Measurements from ENCODE around the gene HYKK.
A peak's percentile ranks its signal among the peaks of the same experiment; 100 is the strongest.
"Not testable (repeated sequence)": the region's sequence is repeated elsewhere in the genome, so short reads cannot be mapped to it uniquely, and the experiment has no call there.

The HYKK gene, protein sequence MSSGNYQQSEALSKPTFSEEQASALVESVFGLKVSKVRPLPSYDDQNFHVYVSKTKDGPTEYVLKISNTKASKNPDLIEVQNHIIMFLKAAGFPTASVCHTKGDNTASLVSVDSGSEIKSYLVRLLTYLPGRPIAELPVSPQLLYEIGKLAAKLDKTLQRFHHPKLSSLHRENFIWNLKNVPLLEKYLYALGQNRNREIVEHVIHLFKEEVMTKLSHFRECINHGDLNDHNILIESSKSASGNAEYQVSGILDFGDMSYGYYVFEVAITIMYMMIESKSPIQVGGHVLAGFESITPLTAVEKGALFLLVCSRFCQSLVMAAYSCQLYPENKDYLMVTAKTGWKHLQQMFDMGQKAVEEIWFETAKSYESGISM

DNA sequence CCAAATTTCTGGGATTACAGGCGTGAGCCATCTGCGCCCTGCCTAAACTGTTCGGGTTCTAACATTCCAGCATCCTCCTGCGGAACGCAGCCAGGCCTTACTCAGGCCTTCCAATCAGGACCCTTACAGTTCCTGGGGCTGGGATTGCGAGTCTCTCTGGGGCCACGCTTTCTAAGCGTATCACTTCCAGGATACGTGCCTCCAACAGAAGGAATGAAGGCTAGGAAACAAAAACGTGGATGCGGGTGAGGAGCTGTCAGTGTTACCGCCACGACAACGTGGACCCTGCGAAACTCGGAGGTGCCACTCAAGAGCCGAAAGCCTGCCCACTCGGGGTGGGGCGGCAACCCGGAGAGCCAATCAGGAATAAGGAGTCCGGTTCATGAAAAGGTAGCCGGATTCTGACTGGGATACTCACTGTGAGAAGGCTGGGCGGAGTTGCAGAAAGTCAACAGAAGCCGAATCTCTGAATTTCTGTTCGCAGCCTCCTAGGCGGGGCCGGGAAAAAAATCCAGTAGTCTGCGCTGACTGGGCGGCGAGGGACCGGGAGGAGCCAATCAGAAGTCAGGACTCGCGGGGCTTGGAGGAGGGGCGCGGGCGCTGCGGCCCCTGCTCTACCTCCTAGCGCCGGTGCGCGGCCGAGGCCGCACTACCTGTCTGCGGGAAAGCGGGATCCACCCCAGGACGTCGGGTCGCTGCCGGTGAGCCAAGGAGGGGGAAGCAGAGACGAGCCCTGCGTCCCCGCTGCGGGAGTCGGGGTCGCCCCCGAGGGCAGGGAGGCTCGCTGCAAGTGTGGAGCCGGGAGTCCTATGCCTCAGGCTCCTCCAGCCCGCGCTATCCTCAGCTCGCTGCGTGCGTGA, at the start of gene HYKK:
HYKK (plus strand) TSS at position 607 of the 860 bp plus-strand sequence. CDS start 5,512 bp downstream, outside the sequence.
- peak; percentile 87 for DNase-seq (ENCODE audit: low read depth, low spot score)

DNA sequence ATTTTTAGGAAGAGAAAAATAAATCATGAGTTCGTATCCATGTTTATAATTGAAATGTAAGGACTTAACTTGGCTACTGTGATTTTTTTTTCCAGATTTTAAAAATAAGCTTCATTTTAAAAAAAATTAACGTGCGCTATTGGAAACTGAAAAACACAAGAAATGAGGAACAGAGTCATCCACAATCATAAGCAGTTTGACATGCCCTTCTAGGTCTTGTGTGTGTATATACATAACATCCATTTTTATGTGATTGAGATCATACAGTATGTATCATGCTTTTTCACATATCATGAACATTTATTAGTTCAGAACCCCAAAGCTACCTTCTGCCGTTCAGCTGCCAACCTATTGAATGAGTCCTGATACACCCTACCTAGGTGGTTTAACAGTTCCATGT, 46.6 kb upstream of the HYKK start:
- no peak for DNase-seq (ENCODE audit: low read depth, low spot score)

DNA sequence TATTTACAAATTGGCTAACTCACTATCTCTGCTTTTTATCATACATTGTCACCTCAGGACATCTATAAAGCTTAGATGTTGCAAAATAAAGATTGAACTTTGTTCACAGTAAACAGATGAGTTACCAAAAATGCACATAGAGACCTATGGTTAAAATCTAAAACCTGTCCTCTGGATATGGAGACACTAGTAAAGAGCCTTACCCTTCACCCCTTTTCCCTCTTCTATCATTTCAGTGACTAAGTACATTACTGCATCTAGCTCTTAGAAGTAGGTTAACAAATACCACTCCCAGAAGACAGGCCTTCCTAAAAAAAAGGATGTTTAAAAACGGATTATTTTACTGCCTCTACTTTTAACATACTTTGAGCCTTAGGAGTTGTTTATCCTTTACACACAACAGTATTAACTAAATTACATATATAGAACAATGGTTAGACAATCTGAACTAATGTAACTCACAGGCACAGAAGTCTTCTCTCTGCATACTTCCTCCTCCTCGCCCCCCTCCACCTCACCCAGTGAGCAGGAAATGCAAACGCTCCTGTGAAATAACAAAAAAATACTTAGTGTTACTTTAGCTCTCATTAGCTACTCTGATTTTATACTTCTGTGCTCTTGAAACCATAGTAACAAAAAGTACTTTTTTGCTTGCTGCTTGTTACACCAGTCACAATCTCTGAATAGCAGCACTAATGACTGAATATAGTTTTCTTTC, 46.0 kb upstream of the HYKK start:
- DNase-seq (ENCODE audit: low read depth, low spot score): no peak

DNA sequence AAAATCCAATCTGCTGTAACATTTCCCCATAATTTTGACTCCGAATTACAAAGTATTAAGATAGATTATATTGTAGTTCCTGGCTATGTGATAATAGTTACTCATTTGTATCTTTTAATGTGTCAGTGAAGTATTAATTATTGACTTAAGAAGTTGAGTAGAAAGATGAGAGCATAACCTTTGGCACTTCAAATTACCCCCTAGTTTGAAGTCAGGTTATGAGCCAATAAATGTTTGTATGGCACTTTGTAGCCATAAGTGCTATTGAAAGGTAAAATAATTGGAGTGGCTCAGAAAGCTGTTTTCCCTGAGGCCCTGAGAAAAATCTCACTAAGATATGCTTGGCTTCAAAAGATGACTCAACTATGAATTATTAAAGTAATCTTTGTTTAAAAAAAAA, 38.3 kb upstream of the HYKK start:
- no peak for DNase-seq (ENCODE audit: low read depth, low spot score)

DNA sequence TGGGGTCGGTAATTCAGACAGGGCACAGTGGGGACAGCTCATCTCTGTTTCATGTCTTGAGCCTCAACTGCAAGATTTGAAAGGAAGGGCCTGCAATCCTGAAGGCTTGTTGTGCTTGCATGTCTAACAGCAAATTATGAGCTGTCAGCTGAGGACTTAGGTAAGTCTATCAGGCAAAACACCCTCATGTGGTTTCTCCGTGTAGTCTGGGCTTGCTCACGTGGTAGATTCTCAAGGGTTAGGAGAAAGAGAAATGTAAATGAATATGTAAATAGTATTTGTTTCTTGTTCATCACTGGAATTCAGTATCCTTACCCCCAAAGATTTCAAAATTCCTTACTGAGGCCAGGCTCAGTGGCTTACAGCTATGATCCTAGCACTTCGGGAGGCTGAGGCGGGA, 30.1 kb upstream of the HYKK start:
- DNase-seq (ENCODE audit: low read depth, low spot score): no peak

DNA sequence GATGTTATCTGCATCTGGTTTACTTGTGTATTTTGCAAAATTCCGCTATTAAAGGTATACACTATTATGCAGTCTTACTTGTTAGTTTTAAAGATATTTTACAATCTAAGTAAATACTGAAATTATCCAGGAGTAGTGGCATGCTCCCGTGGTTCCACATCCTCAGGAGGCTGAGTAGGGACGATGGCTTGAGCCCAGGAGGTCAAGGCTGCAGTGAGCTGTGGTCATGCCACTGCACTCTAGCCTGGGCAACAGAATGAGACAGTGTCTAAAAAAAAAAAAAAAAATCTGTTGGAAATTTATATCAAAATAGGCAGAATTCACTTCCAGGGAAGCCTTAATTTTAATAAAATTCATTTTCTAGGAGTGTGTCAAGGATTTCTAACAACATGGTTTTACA, 27.7 kb upstream of the HYKK start:
- no peak for DNase-seq (ENCODE audit: low read depth, low spot score)

DNA sequence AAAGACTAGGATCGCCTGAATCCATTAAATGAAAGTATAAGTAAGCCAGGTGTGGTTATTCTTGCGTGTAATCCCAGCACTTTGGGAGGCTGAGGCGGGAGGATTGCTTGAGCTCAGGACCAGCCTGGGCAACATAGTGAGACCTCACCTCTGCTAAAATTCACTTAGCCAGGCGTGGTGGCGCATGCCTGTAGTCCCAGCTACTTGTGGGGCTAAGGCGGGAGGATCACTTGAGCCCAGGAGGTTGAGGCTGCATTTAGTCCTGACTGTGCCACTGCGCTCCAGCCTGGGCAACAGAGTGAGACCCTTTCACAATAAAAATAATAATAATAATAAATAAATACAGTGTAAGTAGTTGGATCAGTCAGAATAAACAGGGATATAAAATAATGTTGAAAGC, 25.5 kb upstream of the HYKK start:
- DNase-seq (ENCODE audit: low read depth, low spot score): no peak

DNA sequence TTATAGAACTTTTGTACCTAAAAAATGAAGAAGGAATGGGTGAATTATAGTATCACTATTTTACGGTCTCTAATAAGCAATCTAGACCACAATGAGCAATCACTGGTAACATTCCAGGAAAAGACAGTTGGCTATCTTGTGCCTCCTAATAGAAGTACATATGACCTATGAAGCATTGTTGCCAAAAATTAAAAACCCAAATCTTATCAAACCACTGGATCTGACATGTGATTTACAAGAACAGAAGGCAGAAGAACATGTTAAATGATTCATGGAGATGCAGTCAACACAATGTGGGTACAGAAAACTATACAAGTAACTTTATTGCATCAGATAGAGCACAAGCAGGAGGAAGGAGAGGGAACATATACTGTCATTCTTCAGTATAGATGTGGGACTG, 14.5 kb upstream of the HYKK start:
- no peak for DNase-seq (ENCODE audit: low read depth, low spot score)

DNA sequence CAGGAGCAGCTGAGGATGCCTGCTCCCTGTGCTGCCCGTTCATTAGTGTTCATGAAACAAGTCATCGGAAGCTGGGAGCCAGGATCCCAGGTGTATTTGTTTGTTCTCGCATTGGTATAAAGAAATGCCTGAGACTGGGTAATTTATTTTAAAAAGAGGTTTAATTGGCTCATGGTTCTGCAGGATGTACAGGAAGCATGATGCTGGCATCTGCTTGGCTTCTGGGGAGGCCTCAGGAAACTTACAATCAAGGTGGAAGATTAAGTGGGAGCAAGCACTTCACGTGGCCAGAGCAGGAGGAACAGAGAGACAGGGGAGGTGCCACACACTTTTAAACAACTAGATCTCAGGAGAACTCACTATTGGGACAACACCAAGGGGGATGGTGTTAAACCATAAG, 5.5 kb upstream of the HYKK start:
- no peak for DNase-seq (ENCODE audit: low read depth, low spot score)

DNA sequence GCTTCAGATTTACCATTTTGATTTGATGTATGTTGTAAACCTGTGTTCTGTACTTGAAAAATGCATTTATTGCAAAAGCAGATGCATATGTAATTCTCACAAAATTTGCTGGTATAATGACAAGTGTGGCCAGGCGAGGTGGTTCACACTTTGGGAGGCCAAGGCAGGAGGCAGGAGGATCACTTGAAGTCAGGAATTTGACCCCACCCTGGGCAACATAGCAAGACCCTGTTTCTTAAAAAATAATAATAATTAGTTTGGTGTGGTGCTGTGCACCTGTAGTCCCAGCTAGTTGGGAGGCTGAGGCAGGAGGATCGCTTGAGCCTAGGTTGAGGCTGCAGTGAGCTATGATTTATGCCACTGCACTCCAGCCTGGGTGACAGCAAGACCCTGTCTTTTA, 4.7 kb upstream of the HYKK start:
- DNase-seq (ENCODE audit: low read depth, low spot score): no peak

DNA sequence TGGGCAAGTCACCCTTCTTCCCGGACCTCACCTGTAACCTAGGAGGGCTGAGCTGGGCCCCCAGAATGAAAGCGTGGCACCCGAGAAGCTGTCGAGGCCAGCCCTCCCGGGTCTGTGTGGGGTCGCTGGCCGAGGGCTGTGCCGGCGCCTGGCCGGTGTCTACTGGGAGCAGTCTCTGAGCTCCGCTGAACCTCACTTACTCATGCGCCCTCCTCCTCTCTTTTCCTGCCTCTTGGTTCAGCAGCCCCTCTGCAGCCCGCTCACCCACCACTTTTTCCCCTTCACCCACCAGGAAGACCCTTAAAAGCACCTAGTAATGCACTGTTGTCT, 419 bp downstream of the HYKK start:
- DNase-seq (ENCODE audit: low read depth, low spot score): no peak

DNA sequence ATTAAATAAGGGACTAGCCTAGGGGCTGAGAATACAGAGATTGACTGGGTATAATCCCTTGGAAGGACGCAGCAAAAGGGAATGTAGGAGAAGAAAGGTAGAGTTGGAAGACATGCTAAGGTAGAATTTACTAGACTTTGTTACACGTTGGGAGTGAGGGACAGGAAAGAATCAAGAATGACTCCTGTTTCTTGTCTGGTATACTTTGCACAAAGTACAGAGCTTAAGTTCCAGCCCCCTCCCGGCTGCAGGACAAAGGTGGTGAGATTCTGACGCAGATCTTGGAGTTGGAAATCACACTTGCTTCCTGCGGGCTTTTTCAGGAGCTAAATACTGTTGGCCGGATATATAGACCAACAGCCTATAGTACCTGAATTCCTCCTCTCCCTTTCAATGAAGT, 895 bp downstream of the HYKK start:
- DNase-seq (ENCODE audit: low read depth, low spot score): no peak

DNA sequence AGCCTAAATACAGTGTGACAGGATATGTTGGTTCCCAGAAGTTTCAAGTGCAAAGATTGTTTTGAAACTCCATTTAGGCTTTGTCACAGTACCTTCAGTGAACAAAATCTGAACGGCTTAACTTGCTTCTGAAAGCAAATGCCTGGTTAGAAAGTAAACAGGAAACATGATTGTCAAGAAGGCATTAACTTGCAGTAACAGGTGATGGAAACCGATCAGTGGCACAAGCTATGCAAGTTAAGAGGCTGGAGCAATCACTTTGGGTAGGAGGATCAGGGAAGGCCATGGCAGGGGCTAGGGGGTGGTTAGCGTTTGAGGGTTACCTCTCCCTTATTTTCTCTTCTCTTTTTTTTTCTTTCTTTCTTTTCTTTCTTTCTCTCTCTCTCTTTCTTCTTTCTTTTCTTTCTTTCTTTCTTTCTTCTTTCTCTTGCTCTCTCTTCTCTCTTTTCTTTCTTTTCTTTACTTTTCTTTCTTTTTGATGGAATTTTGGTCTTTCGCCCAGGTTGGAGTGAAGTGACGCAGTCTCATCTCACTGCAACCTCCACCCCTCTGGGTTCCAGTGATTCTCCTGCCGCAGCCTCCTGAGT, 2.4 kb downstream of the HYKK start:
- DNase-seq (ENCODE audit: low read depth, low spot score): no peak

DNA sequence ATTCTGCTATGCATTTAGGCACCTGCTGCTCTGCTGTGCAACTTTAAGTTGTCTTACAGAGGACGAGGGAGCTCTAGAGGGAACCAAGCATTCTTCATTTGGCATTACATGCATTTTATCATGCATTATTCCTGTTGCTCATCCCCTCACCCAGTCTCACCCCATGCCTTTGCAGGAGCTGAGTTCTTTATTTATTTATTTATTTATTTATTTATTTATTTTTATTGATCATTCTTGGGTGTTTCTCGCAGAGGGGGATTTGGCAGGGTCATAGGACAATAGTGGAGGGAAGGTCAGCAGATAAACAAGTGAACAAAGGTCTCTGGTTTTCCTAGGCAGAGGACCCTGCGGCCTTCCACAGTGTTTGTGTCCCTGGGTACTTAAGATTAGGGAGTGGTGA, 12.7 kb downstream of the HYKK start:
- not testable (repeated sequence) for DNase-seq (ENCODE audit: low read depth, low spot score)

DNA sequence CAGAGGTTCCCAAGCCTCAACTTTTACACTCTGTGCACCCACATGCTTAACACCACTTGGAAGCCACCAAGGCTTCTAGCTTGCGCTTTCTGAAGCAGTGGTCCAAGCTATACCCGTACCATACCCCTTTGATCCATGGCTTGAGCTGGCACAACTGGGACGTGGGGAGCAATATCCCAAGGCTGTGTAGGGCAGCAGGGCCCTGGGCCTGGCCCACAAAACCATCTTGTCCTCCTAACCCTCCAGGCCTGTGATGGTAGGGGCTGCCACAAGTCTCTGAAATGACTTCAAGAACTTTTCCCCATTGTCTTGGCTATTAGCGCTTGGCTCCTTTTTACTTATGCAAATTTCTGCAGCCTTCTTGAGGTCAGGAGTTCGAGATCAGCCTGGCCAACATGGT, 16.9 kb downstream of the HYKK start:
- no peak for DNase-seq (ENCODE audit: low read depth, low spot score)

DNA sequence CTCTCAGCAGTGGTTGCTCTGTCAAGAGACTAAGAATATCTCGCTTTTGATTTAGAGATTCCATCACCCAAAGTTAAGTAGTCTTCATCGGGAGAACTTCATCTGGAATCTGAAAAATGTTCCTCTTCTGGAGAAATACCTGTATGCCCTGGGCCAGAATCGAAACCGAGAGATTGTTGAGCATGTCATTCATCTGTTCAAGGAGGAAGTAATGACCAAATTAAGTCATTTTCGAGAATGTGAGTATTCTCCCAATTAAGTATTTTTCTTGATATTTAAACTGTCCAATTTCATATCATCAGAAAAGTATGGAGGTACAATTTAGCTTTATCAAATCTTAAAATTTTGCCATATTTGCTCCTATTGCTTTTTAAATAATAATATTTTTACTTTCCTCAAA, 19.9 kb downstream of the HYKK start:
- DNase-seq (ENCODE audit: low read depth, low spot score): no peak

DNA sequence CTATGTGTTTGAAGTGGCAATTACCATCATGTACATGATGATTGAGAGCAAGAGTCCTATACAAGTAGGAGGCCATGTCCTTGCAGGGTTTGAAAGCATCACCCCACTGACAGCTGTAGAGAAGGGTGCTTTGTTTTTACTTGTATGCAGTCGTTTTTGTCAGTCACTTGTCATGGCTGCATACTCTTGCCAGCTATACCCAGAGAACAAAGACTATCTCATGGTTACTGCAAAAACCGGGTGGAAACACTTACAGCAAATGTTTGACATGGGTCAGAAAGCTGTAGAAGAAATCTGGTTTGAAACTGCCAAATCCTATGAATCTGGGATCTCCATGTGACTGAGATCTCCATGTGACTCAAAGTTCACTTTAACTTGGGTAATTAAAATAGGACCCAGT, 26.0 kb downstream of the HYKK start:
- no peak for DNase-seq (ENCODE audit: low read depth, low spot score)

DNA sequence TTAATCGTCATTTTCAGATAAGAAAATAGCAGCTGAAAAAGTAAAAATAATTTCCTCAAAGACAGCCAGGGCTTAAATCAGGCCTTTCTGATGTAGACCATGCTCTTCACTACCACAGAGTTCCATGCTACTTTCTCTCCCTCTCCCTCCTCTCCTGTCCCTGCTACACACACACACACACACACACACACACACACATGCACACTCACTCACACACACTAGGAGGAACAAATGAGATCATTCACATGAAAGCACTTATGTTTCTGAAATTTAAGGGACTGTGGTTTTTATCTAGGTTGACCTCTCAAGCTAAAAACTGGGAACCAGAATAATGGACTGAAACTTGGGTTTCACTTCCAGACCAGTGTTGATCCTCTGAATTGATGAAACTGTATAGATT, 28.8 kb downstream of the HYKK start:
- no peak for DNase-seq (ENCODE audit: low read depth, low spot score)

DNA sequence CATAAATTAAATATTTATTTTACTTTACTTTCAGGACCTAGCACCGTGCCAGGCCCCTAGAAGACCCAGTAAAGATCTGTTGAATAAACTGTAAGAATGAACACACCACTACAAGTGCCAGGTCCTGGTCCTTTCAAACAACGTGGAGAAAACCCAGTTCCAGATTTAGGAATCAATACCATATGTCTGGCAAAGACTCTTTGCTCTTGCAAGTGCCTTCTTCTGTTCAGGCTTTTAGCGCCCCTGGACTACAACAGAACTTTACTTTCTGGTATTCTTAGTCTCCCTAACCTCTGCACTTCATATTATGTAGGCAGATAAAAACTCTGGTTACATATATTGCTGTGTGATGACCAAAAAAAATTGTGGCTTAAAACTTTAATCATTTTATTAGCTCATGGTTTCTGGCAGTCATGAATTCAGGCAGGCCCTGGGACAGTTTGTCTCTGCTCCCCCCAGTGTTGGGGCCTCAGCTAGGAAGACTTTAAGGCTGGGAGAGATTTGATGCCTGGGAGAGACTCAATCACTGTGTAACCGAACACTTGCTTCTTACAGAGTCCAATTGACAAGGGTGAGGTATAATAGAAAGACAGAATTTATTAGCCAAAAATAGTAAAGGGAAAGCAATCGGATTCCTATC, 30.0 kb downstream of the HYKK start:
- no peak for DNase-seq (ENCODE audit: low read depth, low spot score)

DNA sequence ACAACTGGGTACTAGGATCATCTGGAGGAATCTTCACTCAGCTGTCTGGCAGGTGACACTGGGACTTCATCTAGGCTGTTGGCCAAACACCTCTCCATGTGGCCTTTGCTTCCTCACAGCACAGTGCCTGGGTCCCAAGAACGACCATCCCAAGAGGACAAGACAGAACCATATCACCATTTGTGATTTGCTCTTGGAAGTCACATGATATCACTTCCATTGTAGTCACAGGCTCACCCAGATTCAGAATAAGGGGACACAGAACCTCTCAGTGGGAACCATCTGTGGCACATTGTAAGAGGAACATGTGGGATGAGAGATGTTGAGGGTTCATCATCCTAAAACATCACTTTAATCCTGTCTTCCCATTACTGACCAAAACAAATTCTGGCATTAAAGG, 31.0 kb downstream of the HYKK start:
- no peak for DNase-seq (ENCODE audit: low read depth, low spot score)

DNA sequence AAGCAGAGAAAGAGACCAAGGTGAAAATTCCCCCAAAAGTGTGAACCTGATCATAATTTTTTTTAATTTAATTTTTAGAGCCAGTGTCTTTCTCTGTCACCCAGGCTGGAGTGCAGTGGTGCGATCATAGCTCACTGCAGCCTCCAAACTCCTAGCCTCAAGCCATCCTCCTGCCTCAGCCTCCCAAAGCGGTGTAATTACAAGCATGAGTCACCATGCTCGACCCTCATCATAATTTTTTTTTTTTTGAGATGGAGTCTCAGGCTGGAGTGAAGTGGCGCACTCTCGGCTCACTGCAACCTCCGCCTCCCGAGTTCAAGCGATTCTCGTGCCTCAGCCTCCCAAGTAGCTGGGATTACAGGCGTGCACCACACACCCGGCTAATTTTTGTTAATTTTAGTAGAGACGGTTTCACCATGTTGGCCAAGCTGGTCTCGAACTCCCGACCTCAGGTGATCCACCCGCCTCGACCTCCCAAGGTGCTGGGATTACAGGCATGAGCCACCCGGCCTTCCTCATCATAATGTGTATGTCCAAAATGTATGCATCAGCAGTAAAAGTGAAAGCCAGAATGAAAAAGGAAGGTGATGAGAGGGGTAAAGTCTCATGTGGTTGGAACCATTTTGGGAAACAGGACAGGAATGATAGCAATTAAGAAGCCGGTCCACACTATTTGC, 32.2 kb downstream of the HYKK start:
- not testable (repeated sequence) for DNase-seq (ENCODE audit: low read depth, low spot score)
